Neural cell (in vitro differentiated cells): ENCODE results near the gene DCAF15. TPM values are rescaled to one million over a fixed set of nuclear protein-coding genes. Genes with fewer than 3 reads are reported as not detected.

Experiments
- H2AFZ ChIP-seq: fragments of 200-600, 300-800 bp; sonication (generic), shearing (Covaris generic); 2 replicates; pipeline ENCODE4 v1.6.0; 2014; ENCODE audit warnings: low read depth, mild to moderate bottlenecking, antibody characterized with exemption, low read length, moderate library complexity
- H3F3A ChIP-seq: fragments of 200-600 bp; shearing (Covaris generic); 2 replicates; pipeline ENCODE4 v1.6.1; 2016; ENCODE audit warnings: mild to moderate bottlenecking, moderate library complexity, mixed read lengths, antibody characterized with exemption, low read length; ENCODE audit not compliant: insufficient read depth, poor library complexity, severe bottlenecking
- H3K27ac ChIP-seq: fragments of 200-600, 300-800 bp; sonication (generic), shearing (Covaris generic); 2 replicates; pipeline ENCODE4 v1.5.1; 2014; ENCODE audit warnings: mild to moderate bottlenecking, low read length, moderate library complexity
- H3K27me3 ChIP-seq: fragments of 300-800, 200-600 bp; sonication (generic), shearing (Covaris generic); 2 replicates; pipeline ENCODE4 v1.6.0; 2014; ENCODE audit warnings: mild to moderate bottlenecking, low read depth, low read length, moderate library complexity; ENCODE audit not compliant: insufficient read depth
- H3K36me3 ChIP-seq: fragments of 300-800, 200-600 bp; sonication (generic), shearing (Covaris generic); 2 replicates; pipeline ENCODE4 v1.5.1; 2014; ENCODE audit warnings: mild to moderate bottlenecking, antibody characterized with exemption, low read length, moderate library complexity; ENCODE audit not compliant: insufficient read depth
- H3K4me2 ChIP-seq: fragments of 300-800, 200-600 bp; sonication (generic), shearing (Covaris generic); 2 replicates; pipeline ENCODE4 v1.6.0; 2014; ENCODE audit warnings: mild to moderate bottlenecking, low read length
- H3K4me3 ChIP-seq: fragments of 300-800, 200-600 bp; sonication (generic), shearing (Covaris generic); 2 replicates; pipeline ENCODE4 v1.5.1; 2014; ENCODE audit warnings: mild to moderate bottlenecking, low read length, moderate library complexity
- H3K79me2 ChIP-seq: fragments of 200-600 bp; shearing (Covaris generic); replicated peaks from 2 replicates; pipeline ENCODE4 v1.6.0; 2014; ENCODE audit warnings: mild to moderate bottlenecking, low read length, moderate library complexity; ENCODE audit not compliant: insufficient read depth
- H3K9ac ChIP-seq: fragments of 300-800, 200-600 bp; sonication (generic), shearing (Covaris generic); 2 replicates; pipeline ENCODE4 v1.6.1; 2016; ENCODE audit warnings: mild to moderate bottlenecking, low read length, mixed read lengths
- H3K9me2 ChIP-seq: fragments of 200-600 bp; shearing (Covaris generic); 2 replicates; pipeline ENCODE4 v1.6.1; 2016; ENCODE audit warnings: mild to moderate bottlenecking, low read length, mixed read lengths; ENCODE audit not compliant: insufficient read depth
- H3K9me3 ChIP-seq: fragments of 200-600, 300-800 bp; sonication (generic), shearing (Covaris generic); 2 replicates; pipeline ENCODE4 v1.6.1; 2016; ENCODE audit warnings: mild to moderate bottlenecking, mixed run types, low read length, moderate library complexity, mixed read lengths
- H4K20me1 ChIP-seq: fragments of 200-600 bp; shearing (Covaris generic); 2 replicates; pipeline ENCODE4 v1.6.1; 2016; ENCODE audit warnings: mild to moderate bottlenecking, mixed run types; ENCODE audit not compliant: insufficient read depth
- CTCF ChIP-seq: fragments of 450-650 bp; IDR thresholded peaks from 2 replicates; pipeline ENCODE4 v1.5.1; 2014; ENCODE audit warnings: antibody characterized with exemption, mild to moderate bottlenecking, moderate library complexity; ENCODE audit not compliant: poor library complexity, severe bottlenecking
- EP300 ChIP-seq: fragments of 450-650 bp; conservative IDR thresholded peaks from 2 replicates; pipeline ENCODE4 v1.6.1; 2014; ENCODE audit warnings: antibody characterized with exemption, mild to moderate bottlenecking, moderate library complexity; ENCODE audit not compliant: poor library complexity, severe bottlenecking
- EZH2 ChIP-seq: fragments of 200-600, 300-800 bp; shearing (Covaris generic), sonication (generic); IDR thresholded peaks from 2 replicates; pipeline ENCODE4 v1.6.1; 2014; ENCODE audit warnings: antibody characterized with exemption, low read length, borderline replicate concordance, mild to moderate bottlenecking; ENCODE audit not compliant: insufficient read depth, poor library complexity, severe bottlenecking
- MXI1 ChIP-seq: fragments of 450-650 bp; conservative IDR thresholded peaks from 2 replicates; pipeline ENCODE4 v1.6.1; 2014; ENCODE audit warnings: antibody characterized with exemption, mild to moderate bottlenecking; ENCODE audit not compliant: poor library complexity, severe bottlenecking
- POLR2AphosphoS5 ChIP-seq: IDR thresholded peaks from 2 replicates; pipeline ENCODE4 v1.6.1; 2012
- RAD21 ChIP-seq: fragments of 450-650 bp; conservative IDR thresholded peaks from 2 replicates; pipeline ENCODE4 v1.6.1; 2014; ENCODE audit warnings: antibody characterized with exemption, mild to moderate bottlenecking, moderate library complexity
- REST ChIP-seq: IDR thresholded peaks from 2 replicates; pipeline ENCODE4 v1.6.1; 2012; ENCODE audit warnings: borderline replicate concordance
- SMC3 ChIP-seq: fragments of 450-650 bp; conservative IDR thresholded peaks from 2 replicates; pipeline ENCODE4 v1.6.1; 2014; ENCODE audit warnings: antibody characterized with exemption, mild to moderate bottlenecking, moderate library complexity; ENCODE audit not compliant: poor library complexity
- TAF1 ChIP-seq: IDR thresholded peaks from 2 replicates; pipeline ENCODE4 v1.6.1; 2012; ENCODE audit warnings: low read depth
- polyA plus RNA-seq: library from polyadenylated mRNA; depleted of rRNA; stranded (reverse); fragments of >200 nt; gene quantifications from 2 replicates; pipeline ENCODE4 v1.2.3, GENCODE V29; 2014

The DCAF15 gene
- polyA plus RNA-seq, 1 donor from 2014 or later: 39.4 TPM

- Histone ChIP-seq H3K27me3 (no peaks in the 10 kb centered on the region), H3F3A (no peaks in the 10 kb centered on the region), H2AFZ (no peak overlapping the region), H3K36me3 (peaks cover 5% of the 10 kb centered on the region), H3K4me3 (no peak overlapping the region), H3K4me2 (no peak overlapping the region), H3K27ac (no peak overlapping the region), H4K20me1 (no peaks in the 10 kb centered on the region), H3K9ac (no peak overlapping the region), H3K9me3 (no peaks in the 10 kb centered on the region), H3K9me2 (no peaks in the 10 kb centered on the region), H3K79me2 (no peaks in the 10 kb centered on the region)
- TF ChIP-seq EP300 (no peak), POLR2AphosphoS5 (no peak), TAF1 (no peak), CTCF (no peak), MXI1 (no peak), EZH2 (no peak), REST (no peak), SMC3 (no peak), RAD21 (no peak)
Measured at GRCh38 chr19:13914777-13915176, 37.5 kb upstream of the DCAF15 start.

GRCh38 chr19:13917888-13918406 lies 34.4 kb upstream of the DCAF15 start:
- Histone ChIP-seq H2AFZ (no peak overlapping the region), H3K4me3 (no peak overlapping the region), H3K36me3 (peaks cover 15% of the 10 kb centered on the region), H3K27ac (no peak overlapping the region), H3K4me2 (no peak overlapping the region), H3K9ac (no peak overlapping the region), H3K9me2 (no peaks in the 10 kb centered on the region), H3K27me3 (no peaks in the 10 kb centered on the region), H3K9me3 (no peaks in the 10 kb centered on the region), H3F3A (no peaks in the 10 kb centered on the region), H4K20me1 (no peaks in the 10 kb centered on the region), H3K79me2 (no peaks in the 10 kb centered on the region)
- TF ChIP-seq SMC3: no peak
- TF ChIP-seq POLR2AphosphoS5: no peak
- TF ChIP-seq MXI1: no peak
- no peak for TF ChIP-seq REST
- TF ChIP-seq RAD21: no peak
- no peak for TF ChIP-seq EP300
